A673 (cell line): ENCODE data around the gene CD74.

Experiments used
- EZH2 ChIP-seq: fragments of 200-600 bp; sonication (generic); IDR thresholded peaks from 2 replicates; pipeline ENCODE4 v1.6.1; 2017; ENCODE audit warnings: borderline replicate concordance, low read depth, mild to moderate bottlenecking, mixed read lengths, antibody characterized with exemption, low read length; ENCODE audit not compliant: poor library complexity, severe bottlenecking
- TF ChIP-seq, protein P1 (sequence below): fragments of 300-800, 200-600 bp; sonication (generic); conservative IDR thresholded peaks from 2 replicates; pipeline ENCODE4 v1.5.1; 2017; ENCODE audit warnings: low read depth, mild to moderate bottlenecking, antibody characterized with exemption, low read length, moderate library complexity, mixed read lengths

DNA sequence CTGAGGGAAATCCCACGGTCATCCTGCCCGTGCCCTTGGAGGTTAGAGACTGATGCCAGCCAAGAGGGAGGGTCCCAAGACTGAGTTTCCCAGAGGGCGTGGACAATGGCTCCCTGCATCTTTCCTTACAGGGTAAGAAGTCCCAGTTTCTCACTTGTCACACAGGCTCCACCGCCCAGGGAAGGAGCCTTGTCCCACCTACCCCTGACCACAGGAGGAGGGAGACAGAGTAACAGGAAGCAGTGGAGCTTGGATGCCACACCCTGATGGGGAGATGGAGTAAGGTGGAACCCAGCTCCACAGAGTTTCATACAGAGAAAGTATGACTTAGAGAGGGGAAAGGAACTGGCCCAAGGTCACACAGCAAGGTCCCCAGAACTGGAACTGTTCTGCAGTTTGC, 9.4 kb upstream of the CD74 start:
- TF ChIP-seq, protein P1, sequence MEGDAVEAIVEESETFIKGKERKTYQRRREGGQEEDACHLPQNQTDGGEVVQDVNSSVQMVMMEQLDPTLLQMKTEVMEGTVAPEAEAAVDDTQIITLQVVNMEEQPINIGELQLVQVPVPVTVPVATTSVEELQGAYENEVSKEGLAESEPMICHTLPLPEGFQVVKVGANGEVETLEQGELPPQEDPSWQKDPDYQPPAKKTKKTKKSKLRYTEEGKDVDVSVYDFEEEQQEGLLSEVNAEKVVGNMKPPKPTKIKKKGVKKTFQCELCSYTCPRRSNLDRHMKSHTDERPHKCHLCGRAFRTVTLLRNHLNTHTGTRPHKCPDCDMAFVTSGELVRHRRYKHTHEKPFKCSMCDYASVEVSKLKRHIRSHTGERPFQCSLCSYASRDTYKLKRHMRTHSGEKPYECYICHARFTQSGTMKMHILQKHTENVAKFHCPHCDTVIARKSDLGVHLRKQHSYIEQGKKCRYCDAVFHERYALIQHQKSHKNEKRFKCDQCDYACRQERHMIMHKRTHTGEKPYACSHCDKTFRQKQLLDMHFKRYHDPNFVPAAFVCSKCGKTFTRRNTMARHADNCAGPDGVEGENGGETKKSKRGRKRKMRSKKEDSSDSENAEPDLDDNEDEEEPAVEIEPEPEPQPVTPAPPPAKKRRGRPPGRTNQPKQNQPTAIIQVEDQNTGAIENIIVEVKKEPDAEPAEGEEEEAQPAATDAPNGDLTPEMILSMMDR: no peak
- no peak for TF ChIP-seq EZH2
